Tongue (tissue), 2 donors: ENCODE data around the gene SRL. TPM values are rescaled to one million over a fixed set of nuclear protein-coding genes. Genes with fewer than 3 reads are reported as not detected.
"Not testable (repeated sequence)": the region's sequence is repeated elsewhere in the genome, so short reads cannot be mapped to it uniquely, and the experiment has no call there.

Experiments
- DNase-seq: peaks from one replicate; pipeline ENCODE4 v3.0.0-alpha.2; 2015
- total RNA-seq: library from RNA; depleted of rRNA; stranded (reverse); fragments of >200 nt; gene quantifications from one replicate; pipeline ENCODE4 v1.2.3, GENCODE V29; 2014

Gene SRL
- total RNA-seq, 1 donor from 2014 or later: 445 TPM

GRCh38 chr16:4159726-4160125 is 82.2 kb downstream of the SRL start:
- DNase-seq: no peak

GRCh38 chr16:4158143-4159093 is 83.5 kb downstream of the SRL start:
- no peak for DNase-seq

- DNase-seq: no peak
Measured at GRCh38 chr16:4157376-4157825, 84.5 kb downstream of the SRL start.

- not testable (repeated sequence) for DNase-seq
Measured at GRCh38 chr16:4156503-4156902, 85.4 kb downstream of the SRL start.

GRCh38 chr16:4153364-4153763 is 88.5 kb downstream of the SRL start:
- not testable (repeated sequence) for DNase-seq

- DNase-seq: no peak
Measured at GRCh38 chr16:4152267-4152666, 89.6 kb downstream of the SRL start.

- DNase-seq: no peak
Measured at GRCh38 chr16:4147236-4147635, 94.6 kb downstream of the SRL start.

GRCh38 chr16:4142268-4142667 is 99.6 kb downstream of the SRL start:
- DNase-seq: no peak

- DNase-seq: no peak
Measured at GRCh38 chr16:4141604-4142003, 100.3 kb downstream of the SRL start.

GRCh38 chr16:4140652-4141051 is 101.2 kb downstream of the SRL start:
- DNase-seq: no peak

- DNase-seq: no peak
Measured at GRCh38 chr16:4139968-4140367, 101.9 kb downstream of the SRL start.

Other genes with a start within 250 kb of the SRL start
- gene ADCY9, start 125.6 kb downstream of the SRL start, total RNA-seq: 28.1 TPM
- 8.6 TPM for gene TFAP4, start 30.9 kb upstream of the SRL start, total RNA-seq
- gene GLIS2, start 74.0 kb upstream of the SRL start, total RNA-seq: 6.8 TPM
- gene PAM16, start 109.2 kb upstream of the SRL start, total RNA-seq: 16.9 TPM
- 16.8 TPM for gene VASN, start 129.8 kb upstream of the SRL start, total RNA-seq
- gene CORO7, start 174.5 kb upstream of the SRL start, total RNA-seq: 19.4 TPM
- gene DNAJA3, start 183.8 kb upstream of the SRL start, total RNA-seq: 71.3 TPM
- 27.7 TPM for gene NMRAL1, start 232.5 kb upstream of the SRL start, total RNA-seq
- gene HMOX2, start 234.3 kb upstream of the SRL start, total RNA-seq: 28.5 TPM